HG03432 (cell line): ENCODE data around the gene RBM41.
"Not testable (repeated sequence)": the region's sequence is repeated elsewhere in the genome, so short reads cannot be mapped to it uniquely, and the experiment has no call there.

Experiments
- ATAC-seq: cut with Tn5 transposase; IDR thresholded peaks from one replicate; pipeline ENCODE4 v1.9.1; 2021; ENCODE audit warnings: mild to moderate bottlenecking, moderate library complexity; ENCODE audit not compliant: unreplicated experiment

The RBM41 gene

DNA sequence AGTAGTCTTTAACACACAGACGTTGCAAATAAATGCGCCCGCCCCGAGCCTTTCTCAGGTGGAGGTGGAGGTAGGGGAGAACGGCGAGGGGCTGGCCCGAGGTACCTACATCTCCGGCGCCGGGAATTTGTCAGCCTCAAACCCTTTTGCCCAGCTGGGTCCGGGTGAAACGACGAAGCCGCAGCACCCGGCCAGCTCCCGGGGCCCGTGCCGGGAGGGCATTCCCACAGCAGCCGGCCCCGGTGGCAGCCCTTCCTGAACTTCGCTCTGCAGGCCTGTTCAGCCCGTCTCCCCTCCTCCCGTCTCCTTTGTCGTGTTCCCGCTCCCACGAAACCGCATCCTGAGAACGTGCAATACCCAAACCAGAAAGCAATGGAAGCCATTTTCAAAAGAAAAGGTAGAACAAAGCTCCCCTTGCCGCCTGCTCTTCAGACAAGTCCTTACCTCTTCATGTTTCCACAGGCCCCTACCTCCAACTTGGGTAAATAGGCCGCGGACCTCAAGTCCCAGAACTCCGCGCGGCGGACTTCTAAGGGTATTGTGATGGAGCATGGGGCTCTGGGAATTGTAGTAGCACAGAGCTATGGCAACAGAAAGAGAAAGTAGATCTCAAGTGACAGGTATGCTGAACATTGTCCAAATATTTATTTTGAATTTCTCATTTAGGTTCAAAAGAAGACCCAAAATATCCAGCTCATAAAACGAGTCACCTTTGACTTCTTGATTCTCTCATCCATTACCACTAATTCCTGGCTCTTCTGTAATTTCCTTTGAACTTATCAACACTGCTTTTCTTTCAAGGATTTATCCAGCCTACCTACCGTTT is at the start of gene RBM41:
Gene RBM41, minus strand, starts transcription at position 501 of the 826 bp plus-strand sequence. Its CDS starts 49 bp downstream, at position 452.
- ATAC-seq: peak; percentile 100

GRCh38 chrX:107168257-107168656 is 49.6 kb upstream of the RBM41 start:
- ATAC-seq: no peak

DNA sequence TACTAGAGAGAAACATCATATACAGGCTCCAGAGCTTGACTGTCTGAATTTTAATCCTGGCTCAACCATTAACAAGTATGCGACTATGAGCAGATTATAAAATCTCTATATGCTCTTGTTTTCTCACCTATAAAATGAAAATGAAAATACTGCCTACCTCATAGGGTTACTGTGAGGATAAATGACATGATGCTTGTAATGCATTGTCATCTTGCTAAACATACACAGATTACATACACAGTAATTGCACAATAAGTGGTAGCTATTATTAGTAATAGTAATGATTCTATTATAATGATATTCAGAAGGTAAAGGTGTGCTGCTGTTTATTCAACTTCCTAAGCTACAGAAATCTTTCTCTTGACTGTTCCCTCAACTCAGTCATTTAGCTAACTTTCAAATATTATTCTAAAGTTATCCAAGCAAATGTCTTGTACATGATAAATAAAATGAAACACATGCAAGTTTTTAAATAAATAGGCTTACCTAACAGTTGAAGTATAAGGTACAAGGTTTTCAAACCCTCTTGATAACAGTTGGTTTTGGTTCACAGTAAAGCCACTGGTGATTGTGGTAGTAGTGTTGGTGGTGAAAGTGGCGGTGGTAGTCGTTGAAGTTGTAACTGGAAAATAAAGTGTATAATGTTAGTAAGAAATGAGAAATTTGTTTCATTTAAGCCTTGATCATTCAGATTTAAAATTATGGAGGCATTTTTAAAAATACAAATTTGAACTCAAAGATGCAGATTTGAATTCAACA is 48.7 kb upstream of the RBM41 start:
- no peak for ATAC-seq

- not testable (repeated sequence) for ATAC-seq
Measured at GRCh38 chrX:107157618-107158017, 39.0 kb upstream of the RBM41 start.

DNA sequence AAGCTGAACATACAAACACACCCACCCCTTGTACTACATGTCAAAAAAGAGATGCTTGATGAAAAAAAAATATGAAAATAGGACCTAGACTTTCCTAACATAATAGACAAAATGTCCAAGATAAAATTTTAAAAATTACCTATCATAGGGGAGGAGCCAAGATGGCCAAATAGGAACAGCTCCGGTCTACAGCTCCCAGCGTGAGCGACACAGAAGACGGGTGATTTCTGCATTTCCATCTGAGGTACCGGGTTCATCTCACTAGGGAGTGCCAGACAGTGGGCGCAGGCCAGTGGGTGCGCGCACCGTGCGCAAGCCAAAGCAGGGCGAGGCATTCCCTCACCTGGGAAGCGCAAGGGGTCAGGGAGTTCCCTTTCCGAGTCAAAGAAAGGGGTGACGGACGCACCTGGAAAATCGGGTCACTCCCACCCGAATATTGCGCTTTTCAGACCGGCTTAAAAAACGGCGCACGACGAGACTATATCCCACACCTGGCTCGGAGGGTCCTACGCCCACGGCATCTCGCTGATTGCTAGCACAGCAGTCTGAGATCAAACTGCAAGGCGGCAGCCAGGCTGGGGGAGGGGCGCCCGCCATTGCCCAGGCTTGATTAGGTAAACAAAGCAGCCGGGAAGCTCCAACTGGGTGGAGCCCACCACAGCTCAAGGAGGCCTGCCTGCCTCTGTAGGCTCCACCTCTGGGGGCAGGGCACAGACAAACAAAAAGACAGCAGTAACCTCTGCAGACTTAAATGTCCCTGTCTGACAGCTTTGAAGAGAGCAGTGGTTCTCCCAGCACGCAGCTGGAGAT is 37.2 kb upstream of the RBM41 start:
- ATAC-seq: not testable (repeated sequence)

- no peak for ATAC-seq
Measured at GRCh38 chrX:107154787-107155620, 36.4 kb upstream of the RBM41 start.

DNA sequence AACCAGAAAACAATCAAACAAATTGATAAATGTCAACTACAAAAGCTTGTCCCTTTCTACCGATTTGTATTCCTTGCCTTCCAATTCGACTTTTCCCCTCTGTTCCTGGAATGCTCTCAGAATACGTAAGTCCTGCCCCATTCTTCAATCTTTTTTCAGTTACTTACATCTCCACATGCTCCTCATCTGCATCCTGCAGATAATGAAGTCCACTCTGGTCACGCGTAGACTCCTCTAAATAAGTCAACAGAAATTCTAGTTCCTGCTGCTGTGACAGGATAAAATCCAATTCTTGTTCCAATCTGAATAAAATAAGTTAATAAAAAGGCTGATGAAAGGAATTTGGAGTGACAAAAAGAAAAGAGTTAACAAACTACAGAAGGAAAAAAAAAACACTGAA is 34.4 kb upstream of the RBM41 start:
- ATAC-seq: no peak

DNA sequence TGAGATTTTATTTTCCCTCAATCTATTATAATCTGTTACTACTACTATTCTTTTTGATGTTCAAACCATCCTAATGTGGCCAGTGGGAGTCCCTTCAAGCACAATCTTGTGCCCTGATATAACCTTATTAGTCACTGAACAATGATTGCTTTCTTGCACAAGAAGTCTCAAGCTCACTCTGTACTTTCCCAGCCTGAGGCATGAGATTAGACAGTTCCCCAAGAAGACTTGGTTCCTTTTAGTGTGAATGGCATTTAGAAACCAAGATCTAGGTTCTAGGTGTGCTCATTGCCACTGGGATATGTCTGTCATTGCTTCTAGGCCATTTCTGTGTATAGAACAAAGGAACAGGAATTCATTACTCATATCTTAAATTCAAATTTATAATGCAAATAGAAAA is 28.0 kb upstream of the RBM41 start:
- no peak for ATAC-seq

- ATAC-seq: no peak
Measured at GRCh38 chrX:107135965-107136307, 17.3 kb upstream of the RBM41 start.

DNA sequence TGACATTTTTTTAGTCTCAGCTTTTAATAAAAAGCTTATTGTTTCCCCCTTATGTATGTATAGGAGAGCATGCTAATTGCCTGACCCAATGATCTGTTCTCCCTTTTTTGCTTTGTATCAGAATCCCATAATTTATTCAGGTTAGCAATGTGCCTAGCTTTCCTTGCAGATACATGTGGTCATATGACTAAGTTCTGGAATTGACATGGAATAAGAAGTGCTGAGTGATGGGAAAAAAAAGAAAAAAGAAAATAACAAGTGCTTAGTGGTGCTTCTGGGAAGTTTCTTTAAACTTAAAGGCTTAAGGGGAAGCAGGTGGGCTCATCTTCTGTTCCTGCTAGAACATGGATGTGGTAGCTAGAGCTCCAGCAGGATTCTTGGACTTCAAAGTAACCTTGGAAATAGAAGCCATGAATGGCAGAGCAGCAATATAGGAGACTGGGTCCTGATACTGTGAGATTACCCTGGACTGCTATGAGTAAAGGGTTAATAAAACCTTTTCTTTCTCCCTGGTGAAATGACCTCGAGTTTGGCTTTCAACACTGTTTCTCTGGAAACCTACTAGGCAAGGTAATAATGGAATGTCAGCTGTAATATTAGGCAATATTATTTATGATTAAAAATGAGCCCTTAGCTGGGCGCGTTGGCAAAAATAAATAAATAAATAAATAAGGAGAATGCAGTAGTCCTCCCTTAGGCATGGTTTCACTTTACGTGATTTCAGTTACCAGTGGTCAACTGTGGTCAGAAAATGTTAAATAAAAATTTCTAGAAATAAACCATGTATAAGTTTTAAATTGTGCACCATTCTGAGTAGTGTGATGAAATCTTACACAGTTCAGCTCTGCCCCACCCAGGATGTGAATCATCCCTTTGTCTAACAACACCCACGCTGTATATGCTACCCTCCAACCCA is 16.7 kb upstream of the RBM41 start:
- peak; percentile 81 for ATAC-seq

- no peak for ATAC-seq
Measured at GRCh38 chrX:107123750-107124149, 5.1 kb upstream of the RBM41 start.

DNA sequence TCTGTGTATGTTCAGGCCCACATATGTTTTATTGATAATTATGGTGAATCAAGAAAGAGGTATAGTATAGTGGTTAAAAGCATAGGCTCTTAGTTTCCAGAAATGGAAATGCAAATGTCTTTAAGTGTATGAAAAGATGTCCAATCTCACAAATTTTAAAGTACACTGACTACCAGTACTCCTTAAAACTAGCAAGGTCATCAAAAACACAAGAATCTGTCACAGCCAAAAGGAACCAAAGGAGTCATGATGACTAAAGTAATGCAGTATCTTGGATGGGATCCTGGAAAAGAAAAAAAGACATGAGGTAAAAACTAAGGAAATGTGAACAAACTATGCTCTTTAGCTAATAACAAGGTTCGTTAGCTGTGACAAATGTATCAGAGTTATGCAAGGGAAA is 661 bp upstream of the RBM41 start:
- no peak for ATAC-seq

DNA sequence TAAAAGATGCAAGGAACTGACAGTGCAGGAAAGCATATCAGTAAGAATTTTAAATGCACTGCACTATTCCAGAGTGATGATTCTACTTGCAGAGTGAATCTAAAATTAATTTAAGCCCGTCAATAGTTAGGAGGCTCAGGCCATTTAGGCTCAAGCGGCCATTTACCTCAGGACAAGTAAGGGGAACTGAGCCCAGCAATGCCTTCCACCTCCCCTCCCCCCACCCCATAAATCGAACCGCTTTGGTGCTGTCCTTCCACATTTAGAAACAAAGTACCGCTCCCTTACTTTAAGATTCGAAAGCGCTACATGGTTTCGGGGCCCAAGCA is 665 bp downstream of the RBM41 start:
- ATAC-seq: no peak

DNA sequence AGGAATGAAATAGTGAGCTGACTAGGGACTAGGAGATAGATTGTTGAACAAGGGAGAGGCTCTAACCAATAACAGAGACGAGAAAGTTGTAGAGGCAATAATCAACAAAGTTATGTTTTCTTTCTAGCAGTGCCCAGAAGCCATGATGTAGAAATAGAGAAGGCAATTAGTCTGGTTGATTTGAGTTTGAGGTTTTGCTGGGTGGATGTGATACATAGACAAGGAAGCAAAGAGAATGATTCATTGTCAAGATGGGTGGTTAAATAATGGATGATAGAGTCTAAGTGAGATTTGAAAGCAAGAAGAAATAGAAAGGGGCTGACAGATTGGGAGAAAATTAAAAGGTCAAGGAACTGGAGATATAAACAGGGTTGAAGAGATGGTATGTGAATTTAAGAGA is 11.2 kb downstream of the RBM41 start:
- ATAC-seq: no peak

- no peak for ATAC-seq
Measured at GRCh38 chrX:107102980-107103379, 15.6 kb downstream of the RBM41 start.

DNA sequence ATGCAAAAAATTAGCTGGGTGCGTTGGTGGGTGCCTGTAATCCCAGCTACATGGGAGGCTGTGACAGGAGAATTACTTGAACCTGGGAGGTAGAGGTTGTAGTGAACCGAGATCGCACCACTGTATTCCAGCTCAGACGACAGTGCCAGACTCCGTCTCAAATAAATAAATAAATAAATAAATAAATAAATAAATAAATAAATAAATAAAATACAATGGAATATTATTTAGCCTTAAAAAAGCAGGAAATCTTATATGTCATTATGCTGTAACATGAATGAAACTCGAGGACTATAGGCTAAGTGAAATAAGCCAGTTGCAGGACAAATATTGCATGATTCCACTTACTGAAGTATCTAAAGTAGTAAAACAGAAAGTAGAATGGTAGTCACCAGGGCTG is 42.5 kb downstream of the RBM41 start:
- no peak for ATAC-seq

DNA sequence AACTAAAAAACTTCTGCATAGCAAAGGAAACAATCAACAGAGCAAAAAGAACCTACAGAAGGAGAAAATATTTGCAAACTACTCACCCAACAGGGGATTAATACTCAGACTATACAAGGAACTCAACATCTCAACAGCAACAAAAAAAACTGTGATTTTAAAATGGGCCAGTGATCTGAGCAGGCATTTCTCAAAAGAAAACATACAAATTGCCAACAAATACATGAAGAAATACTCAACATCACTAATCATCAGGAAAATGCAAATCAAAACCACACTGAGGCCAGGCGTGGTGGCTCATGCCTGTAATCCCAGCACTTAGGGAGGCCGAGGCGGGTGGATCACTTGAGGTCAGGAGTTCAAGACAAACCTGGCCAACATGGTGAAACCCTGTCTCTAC is 60.9 kb downstream of the RBM41 start:
- not testable (repeated sequence) for ATAC-seq

DNA sequence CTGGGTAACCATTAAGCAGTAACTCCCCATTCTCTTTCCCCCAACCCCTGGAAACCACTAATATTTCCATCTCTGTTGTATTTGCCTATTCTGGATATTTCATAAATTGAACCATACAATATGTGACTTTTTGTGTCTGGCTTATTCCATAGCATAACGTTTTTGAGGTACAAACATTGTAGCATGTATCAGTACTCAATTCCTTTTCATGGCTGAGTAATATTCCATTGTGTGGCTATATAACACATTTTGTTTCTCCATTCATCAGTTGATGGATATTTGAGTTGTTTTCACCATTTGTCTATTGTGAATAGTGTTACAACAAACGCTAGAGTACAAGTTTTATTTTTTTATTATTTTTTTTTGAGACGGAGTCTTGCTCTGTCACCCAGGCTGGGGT is 63.6 kb downstream of the RBM41 start:
- no peak for ATAC-seq

GRCh38 chrX:107050195-107050709 is 68.4 kb downstream of the RBM41 start:
- ATAC-seq: no peak
